ENCODE measurements around the gene ICAM5.

ICAM5 gene

GRCh38 chr19:10320602-10321416, 31.1 kb downstream of the ICAM5 start:
- no peak for TF ChIP-seq TAF1 (IDR thresholded peaks at IDR 0.05; ENCODE audit: borderline replicate concordance, insufficient read depth, low read length)
- no peak for TF ChIP-seq FOXP2 (optimal IDR thresholded peaks at IDR 0.05; ENCODE audit: borderline replicate concordance, extremely low read depth, extremely low read length, insufficient read depth)
- TF ChIP-seq POLR2AphosphoS5 (IDR thresholded peaks at IDR 0.05; ENCODE audit: low read depth, low read length): no peak
- TF ChIP-seq SIN3A (IDR thresholded peaks at IDR 0.05; ENCODE audit: borderline replicate concordance, insufficient read depth, low read length): no peak
- TF ChIP-seq, protein P1, sequence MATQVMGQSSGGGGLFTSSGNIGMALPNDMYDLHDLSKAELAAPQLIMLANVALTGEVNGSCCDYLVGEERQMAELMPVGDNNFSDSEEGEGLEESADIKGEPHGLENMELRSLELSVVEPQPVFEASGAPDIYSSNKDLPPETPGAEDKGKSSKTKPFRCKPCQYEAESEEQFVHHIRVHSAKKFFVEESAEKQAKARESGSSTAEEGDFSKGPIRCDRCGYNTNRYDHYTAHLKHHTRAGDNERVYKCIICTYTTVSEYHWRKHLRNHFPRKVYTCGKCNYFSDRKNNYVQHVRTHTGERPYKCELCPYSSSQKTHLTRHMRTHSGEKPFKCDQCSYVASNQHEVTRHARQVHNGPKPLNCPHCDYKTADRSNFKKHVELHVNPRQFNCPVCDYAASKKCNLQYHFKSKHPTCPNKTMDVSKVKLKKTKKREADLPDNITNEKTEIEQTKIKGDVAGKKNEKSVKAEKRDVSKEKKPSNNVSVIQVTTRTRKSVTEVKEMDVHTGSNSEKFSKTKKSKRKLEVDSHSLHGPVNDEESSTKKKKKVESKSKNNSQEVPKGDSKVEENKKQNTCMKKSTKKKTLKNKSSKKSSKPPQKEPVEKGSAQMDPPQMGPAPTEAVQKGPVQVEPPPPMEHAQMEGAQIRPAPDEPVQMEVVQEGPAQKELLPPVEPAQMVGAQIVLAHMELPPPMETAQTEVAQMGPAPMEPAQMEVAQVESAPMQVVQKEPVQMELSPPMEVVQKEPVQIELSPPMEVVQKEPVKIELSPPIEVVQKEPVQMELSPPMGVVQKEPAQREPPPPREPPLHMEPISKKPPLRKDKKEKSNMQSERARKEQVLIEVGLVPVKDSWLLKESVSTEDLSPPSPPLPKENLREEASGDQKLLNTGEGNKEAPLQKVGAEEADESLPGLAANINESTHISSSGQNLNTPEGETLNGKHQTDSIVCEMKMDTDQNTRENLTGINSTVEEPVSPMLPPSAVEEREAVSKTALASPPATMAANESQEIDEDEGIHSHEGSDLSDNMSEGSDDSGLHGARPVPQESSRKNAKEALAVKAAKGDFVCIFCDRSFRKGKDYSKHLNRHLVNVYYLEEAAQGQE (IDR thresholded peaks at IDR 0.05; ENCODE audit: insufficient read depth in 1 of 2, low read depth in 2 of 2, low read length in 2 of 2): no peak

DNA sequence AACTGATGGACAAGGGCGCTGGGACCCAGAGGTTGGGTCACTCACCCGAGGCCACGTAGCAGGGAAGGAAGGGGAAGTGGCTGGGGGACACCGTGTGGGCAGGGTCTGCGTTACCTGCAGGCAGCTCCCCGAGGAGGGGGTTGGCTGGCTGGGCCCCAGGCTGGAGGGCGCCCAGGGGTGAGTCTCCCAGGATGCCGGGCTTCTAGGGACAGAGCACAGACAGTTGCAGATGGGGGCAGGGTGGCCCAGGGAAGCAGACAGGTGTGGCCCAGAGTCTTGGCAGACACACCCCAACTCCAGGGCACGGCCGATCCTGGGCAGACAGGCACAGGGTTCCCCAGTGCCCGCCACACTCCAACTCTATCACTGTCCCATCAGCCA, 31.7 kb downstream of the ICAM5 start:
- TF ChIP-seq POLR2AphosphoS5 (IDR thresholded peaks at IDR 0.05; ENCODE audit: low read depth, low read length) (no peak), SIN3A (IDR thresholded peaks at IDR 0.05; ENCODE audit: borderline replicate concordance, insufficient read depth, low read length) (no peak), FOXP2 (optimal IDR thresholded peaks at IDR 0.05; ENCODE audit: borderline replicate concordance, extremely low read depth, extremely low read length, insufficient read depth) (no peak), TAF1 (IDR thresholded peaks at IDR 0.05; ENCODE audit: borderline replicate concordance, insufficient read depth, low read length) (no peak)
- TF ChIP-seq, protein P1 (IDR thresholded peaks at IDR 0.05; ENCODE audit: insufficient read depth in 1 of 2, low read depth in 2 of 2, low read length in 2 of 2): no peak

GRCh38 chr19:10321874-10322835, 32.4 kb downstream of the ICAM5 start:
- TF ChIP-seq FOXP2 (optimal IDR thresholded peaks at IDR 0.05; ENCODE audit: borderline replicate concordance, extremely low read depth, extremely low read length, insufficient read depth) (no peak), TAF1 (IDR thresholded peaks at IDR 0.05; ENCODE audit: borderline replicate concordance, insufficient read depth, low read length) (no peak), POLR2AphosphoS5 (IDR thresholded peaks at IDR 0.05; ENCODE audit: low read depth, low read length) (no peak), SIN3A (IDR thresholded peaks at IDR 0.05; ENCODE audit: borderline replicate concordance, insufficient read depth, low read length) (no peak)
- TF ChIP-seq, protein P1 (IDR thresholded peaks at IDR 0.05; ENCODE audit: insufficient read depth in 1 of 2, low read depth in 2 of 2, low read length in 2 of 2): no peak

DNA sequence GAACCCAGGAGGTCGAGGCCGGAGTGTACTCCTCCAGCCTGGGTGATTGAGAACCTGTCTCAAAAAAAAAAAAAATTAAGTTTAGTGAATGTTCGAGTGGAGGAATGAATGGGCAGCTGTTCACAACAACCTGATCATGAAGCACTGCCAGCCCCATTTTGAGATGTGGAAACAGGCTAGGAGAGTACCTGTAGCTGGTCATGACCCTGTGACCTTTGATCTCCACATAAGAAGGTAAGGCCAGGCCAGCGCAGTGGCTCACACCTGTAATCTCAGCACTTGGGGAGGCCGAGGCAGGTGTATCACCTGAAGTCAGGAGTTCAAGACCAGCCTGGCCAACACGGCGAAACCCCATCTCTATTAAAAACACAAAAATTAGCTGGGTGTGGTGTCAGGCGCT, 36.0 kb downstream of the ICAM5 start:
- TF ChIP-seq, protein P1 (IDR thresholded peaks at IDR 0.05; ENCODE audit: insufficient read depth in 1 of 2, low read depth in 2 of 2, low read length in 2 of 2): no peak
- no peak for TF ChIP-seq TAF1 (IDR thresholded peaks at IDR 0.05; ENCODE audit: borderline replicate concordance, insufficient read depth, low read length)
- no peak for TF ChIP-seq POLR2AphosphoS5 (IDR thresholded peaks at IDR 0.05; ENCODE audit: low read depth, low read length)
- TF ChIP-seq FOXP2 (optimal IDR thresholded peaks at IDR 0.05; ENCODE audit: borderline replicate concordance, extremely low read depth, extremely low read length, insufficient read depth): no peak
- TF ChIP-seq SIN3A (IDR thresholded peaks at IDR 0.05; ENCODE audit: borderline replicate concordance, insufficient read depth, low read length): no peak

All from PFSK-1 (cell line).